T-helper 17 cell (primary cell): ENCODE data around the gene LGALS12. TPM values are rescaled to one million over a fixed set of nuclear protein-coding genes. Genes with fewer than 3 reads are reported as not detected.
A peak's percentile ranks its signal among the peaks of the same experiment; 100 is the strongest.

Experiments used
- ATAC-seq: fragments of 150-1000 bp; cut with Tn5 transposase; 2 replicates; pipeline ENCODE4 v1.10.0; 2021; ENCODE audit warnings: mild to moderate bottlenecking, moderate library complexity
- DNase-seq, 3 donors: peaks; one replicate each; pipeline versions ENCODE4 v3.0.0 to v3.0.0-alpha.2; 2020 to 2021
- H3K9me3 ChIP-seq: one replicate; pipeline ENCODE4 v1.7.0; 2013; ENCODE audit warnings: low read length, mild to moderate bottlenecking; ENCODE audit not compliant: control insufficient read depth, poor library complexity, severe bottlenecking
- H3K27ac Mint-ChIP-seq: one replicate; pipeline ENCODE4 v1.8.0; 2022; ENCODE audit warnings: mild to moderate bottlenecking, moderate library complexity, mixed read lengths
- H3K27me3 Mint-ChIP-seq: one replicate; pipeline ENCODE4 v1.8.0; 2022; ENCODE audit warnings: mixed read lengths
- H3K36me3 Mint-ChIP-seq: one replicate; pipeline ENCODE4 v1.8.0; 2022; ENCODE audit warnings: low read depth, mixed read lengths
- H3K4me1 Mint-ChIP-seq: one replicate; pipeline ENCODE4 v1.8.0; 2022; ENCODE audit warnings: mild to moderate bottlenecking, mixed read lengths
- H3K4me3 Mint-ChIP-seq: one replicate; pipeline ENCODE4 v1.8.0; 2022; ENCODE audit warnings: mild to moderate bottlenecking, moderate library complexity, mixed read lengths
- total RNA-seq, 4 donors: library from RNA in 2 of 4; stranded (reverse) in 2 of 4; gene quantifications; one replicate each; pipeline ENCODE4 v1.2.3 and lab custom pipeline; 2022 to 2026

Gene LGALS12
- total RNA-seq, 2 donors from 2014 or later = 0.72 to 9.7 TPM

DNA sequence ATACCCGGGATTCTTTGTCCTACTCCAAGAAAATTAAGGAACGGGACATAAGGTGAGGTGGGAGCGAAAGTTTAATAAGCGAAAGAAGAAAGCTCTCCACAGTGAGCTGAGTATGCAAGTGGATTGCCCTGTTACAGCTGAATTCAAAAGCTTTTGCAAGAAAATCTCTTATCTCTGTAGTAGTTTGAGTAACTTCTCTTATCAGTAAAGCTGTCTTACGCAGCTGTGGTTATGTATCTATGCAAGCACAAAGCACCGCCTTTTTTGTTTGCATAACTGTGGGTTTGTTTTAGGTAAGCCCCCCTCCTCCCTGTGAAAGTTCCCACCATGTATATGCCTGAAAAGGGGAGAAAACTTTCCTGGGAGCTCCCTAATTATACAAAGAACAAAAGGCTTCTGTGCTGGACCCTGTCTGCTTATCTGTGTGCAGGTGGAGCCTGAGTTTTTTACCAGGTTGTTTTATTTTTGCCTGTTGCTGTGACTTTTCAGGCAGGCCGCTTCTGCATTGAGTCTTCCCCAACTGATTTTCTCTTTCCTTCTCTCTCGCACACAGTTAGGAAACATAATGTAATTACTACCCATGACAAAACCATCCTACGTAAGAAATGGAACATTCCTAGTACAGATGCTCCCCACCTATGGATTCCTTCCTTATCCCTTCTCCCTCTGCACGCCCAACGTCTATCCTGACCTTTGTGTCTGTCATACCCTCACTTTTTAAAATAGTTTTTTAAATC is 14.1 kb upstream of the LGALS12 start:
- peaks cover 49% of the 10 kb centered on the region for H3K27me3 Mint-ChIP-seq

DNA sequence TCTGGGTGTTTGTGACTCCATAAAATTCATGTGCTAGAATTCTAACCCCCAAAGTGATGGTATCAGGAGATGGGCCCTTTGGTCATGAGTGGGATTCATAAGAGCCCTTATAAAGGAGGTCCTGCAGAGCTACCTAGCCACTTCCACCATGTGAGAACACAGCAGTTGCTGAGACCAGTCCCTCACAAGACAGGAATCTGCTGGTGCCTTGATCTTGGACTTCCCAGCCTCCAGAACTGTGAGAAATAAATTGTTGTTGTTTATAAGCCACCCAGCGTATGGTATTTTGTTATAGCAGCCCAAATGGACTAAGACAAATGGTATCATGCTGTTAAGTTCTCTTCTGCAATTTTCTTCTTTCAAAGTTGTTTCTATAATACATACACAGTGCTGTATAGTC is 13.4 kb upstream of the LGALS12 start:
- H3K27me3 Mint-ChIP-seq = peaks cover 56% of the 10 kb centered on the region
- DNase-seq = no peak
- H3K9me3 ChIP-seq = no peaks in the 10 kb centered on the region
- H3K4me3 Mint-ChIP-seq = peak overlapping the region; percentile 68
- no peak for ATAC-seq
- H3K36me3 Mint-ChIP-seq = peaks cover 6% of the 10 kb centered on the region
- no peak overlapping the region for H3K27ac Mint-ChIP-seq
- peaks cover 8% of the 10 kb centered on the region for H3K4me1 Mint-ChIP-seq

More for the DNA sequence above, 14.1 kb upstream of the LGALS12 start:
- Mint-ChIP-seq H3K36me3 (peaks cover 6% of the 10 kb centered on the region), H3K27ac (peak overlapping the region; percentile 29), H3K4me1 (peaks cover 8% of the 10 kb centered on the region), H3K4me3 (peak overlapping the region; percentile 68)
- ATAC-seq (peak; percentile 74), DNase-seq (no peak)
- no peaks in the 10 kb centered on the region for H3K9me3 ChIP-seq

DNA sequence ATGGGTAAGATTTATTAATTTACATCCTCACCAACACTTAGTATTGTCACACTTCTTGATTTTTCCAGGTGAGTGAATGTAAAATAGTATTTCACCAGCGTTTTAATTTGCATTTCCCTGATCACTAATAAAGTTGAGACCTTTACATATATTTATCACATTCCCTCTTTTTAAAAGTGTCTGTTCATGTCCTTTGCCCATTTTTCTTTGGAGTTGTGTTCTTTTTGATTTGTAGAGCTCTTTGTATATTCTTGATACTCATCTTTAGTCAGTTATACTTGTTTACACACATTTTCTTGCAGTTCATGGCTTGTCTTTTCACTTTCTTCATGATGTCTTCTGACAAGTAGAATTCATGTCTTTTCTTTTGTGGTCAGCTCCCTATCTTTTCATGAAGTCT is 12.8 kb upstream of the LGALS12 start:
- H3K9me3 ChIP-seq = no peaks in the 10 kb centered on the region
- no peak for DNase-seq
- H3K36me3 Mint-ChIP-seq = peaks cover 6% of the 10 kb centered on the region
- H3K4me1 Mint-ChIP-seq = peaks cover 8% of the 10 kb centered on the region
- peaks cover 62% of the 10 kb centered on the region for H3K27me3 Mint-ChIP-seq
- H3K27ac Mint-ChIP-seq = no peak overlapping the region
- H3K4me3 Mint-ChIP-seq = no peak overlapping the region
- no peak for ATAC-seq

DNA sequence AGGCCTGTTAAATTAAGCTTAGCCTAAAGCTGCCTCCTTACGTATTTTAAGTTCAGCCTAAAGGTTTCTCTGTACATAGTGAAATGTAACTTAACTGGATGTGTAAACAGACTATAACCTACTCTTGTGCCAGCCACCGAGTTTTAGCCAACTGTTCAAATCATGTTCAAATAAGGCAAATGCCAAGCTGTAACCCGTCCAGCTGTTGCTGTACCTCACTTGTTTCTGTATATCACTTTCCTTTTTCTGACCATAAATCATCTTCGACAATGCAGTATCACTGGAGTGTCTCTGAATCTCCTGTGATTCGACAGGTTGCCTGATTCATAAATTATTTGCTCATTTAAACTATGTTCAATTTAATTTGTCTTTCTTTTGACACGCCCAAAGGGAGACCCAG is 10.9 kb upstream of the LGALS12 start:
- Mint-ChIP-seq H3K27me3 (peaks cover 60% of the 10 kb centered on the region), H3K4me1 (peaks cover 8% of the 10 kb centered on the region), H3K36me3 (peaks cover 9% of the 10 kb centered on the region), H3K27ac (no peak overlapping the region), H3K4me3 (no peak overlapping the region)
- no peaks in the 10 kb centered on the region for H3K9me3 ChIP-seq
- DNase-seq (no peak), ATAC-seq (no peak)

GRCh38 chr11:63499874-63500273 is 6.0 kb upstream of the LGALS12 start:
- no peaks in the 10 kb centered on the region for H3K9me3 ChIP-seq
- Mint-ChIP-seq H3K4me1 (peaks cover 2% of the 10 kb centered on the region), H3K27ac (no peak overlapping the region), H3K27me3 (peaks cover 29% of the 10 kb centered on the region), H3K4me3 (no peak overlapping the region), H3K36me3 (peaks cover 11% of the 10 kb centered on the region)
- ATAC-seq (no peak), DNase-seq (no peak)

GRCh38 chr11:63501236-63501635 is 4.6 kb upstream of the LGALS12 start:
- Mint-ChIP-seq H3K27ac (no peak overlapping the region), H3K4me1 (peaks cover 2% of the 10 kb centered on the region), H3K27me3 (peaks cover 18% of the 10 kb centered on the region), H3K36me3 (peaks cover 11% of the 10 kb centered on the region), H3K4me3 (no peak overlapping the region)
- DNase-seq = no peak
- ATAC-seq = no peak
- H3K9me3 ChIP-seq = no peaks in the 10 kb centered on the region

DNA sequence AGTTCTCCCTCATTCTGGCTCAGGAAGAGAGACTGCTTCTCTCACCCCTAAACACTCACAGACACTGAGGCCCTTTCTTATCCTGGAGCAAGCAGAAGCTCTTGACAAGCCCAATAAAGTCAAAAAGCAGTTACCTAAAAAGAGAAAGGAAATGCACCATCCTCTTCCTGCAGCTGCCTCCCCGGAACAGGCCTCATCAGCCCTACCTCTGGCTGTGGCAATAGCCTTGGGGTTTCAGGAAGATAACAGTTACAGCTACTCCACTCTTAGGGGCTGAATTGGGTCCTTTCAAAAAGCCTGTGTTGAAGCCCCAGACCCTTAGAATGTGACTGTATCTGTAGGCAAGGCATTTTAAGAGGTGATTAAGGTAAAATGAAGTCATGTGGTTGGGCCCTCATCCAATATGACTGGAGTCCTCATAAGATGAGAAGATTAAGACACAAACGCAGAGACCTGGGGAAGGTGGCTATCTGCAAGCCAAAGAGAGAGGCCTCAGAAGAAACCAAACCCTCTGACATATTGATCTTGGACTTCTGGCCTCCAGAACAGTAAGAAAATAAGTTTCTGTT is 3.5 kb upstream of the LGALS12 start:
- Mint-ChIP-seq H3K27ac (no peak overlapping the region), H3K4me1 (peaks cover 2% of the 10 kb centered on the region), H3K4me3 (no peak overlapping the region)

GRCh38 chr11:63503492-63503891 is 2.4 kb upstream of the LGALS12 start:
- Mint-ChIP-seq H3K27ac (no peak overlapping the region), H3K4me3 (no peak overlapping the region), H3K27me3 (no peaks in the 10 kb centered on the region), H3K36me3 (peaks cover 7% of the 10 kb centered on the region), H3K4me1 (peaks cover 4% of the 10 kb centered on the region)
- H3K9me3 ChIP-seq = no peaks in the 10 kb centered on the region
- DNase-seq = no peak
- ATAC-seq = no peak

More for the DNA sequence above, 3.5 kb upstream of the LGALS12 start:
- H3K9me3 ChIP-seq = no peaks in the 10 kb centered on the region
- DNase-seq (no peak), ATAC-seq (no peak)
- peaks cover 8% of the 10 kb centered on the region for H3K36me3 Mint-ChIP-seq
- peaks cover 7% of the 10 kb centered on the region for H3K27me3 Mint-ChIP-seq

DNA sequence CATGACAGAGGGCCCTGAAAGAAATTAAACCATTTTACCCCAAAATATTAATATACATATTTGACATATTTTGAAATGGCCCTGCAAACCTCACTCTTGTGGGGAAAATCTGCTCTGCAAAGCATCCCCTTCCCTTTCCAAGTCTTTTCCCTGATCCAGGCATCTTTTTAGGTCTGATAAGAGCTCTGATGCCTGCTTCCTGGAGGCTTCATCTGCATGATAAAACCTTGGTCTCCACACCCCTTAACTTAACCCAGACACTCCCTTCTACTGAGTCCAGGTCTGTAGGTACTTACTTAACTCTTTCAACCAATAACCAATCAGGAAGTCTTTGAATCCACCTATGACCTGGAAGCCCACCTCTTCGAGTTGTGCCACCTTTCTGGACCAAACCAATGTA is 1.8 kb upstream of the LGALS12 start:
- DNase-seq (no peak), ATAC-seq (no peak)
- Mint-ChIP-seq H3K36me3 (peaks cover 5% of the 10 kb centered on the region), H3K4me1 (peaks cover 4% of the 10 kb centered on the region), H3K27ac (no peak overlapping the region), H3K27me3 (no peaks in the 10 kb centered on the region), H3K4me3 (no peak overlapping the region)
- no peaks in the 10 kb centered on the region for H3K9me3 ChIP-seq

GRCh38 chr11:63504933-63505586 is 824 bp upstream of the LGALS12 start:
- Mint-ChIP-seq H3K4me3 (no peak overlapping the region), H3K27me3 (no peaks in the 10 kb centered on the region), H3K27ac (peak overlapping the region; percentile 59), H3K36me3 (peaks cover 5% of the 10 kb centered on the region), H3K4me1 (peaks cover 4% of the 10 kb centered on the region)
- ATAC-seq (no peak), DNase-seq (no peak)
- H3K9me3 ChIP-seq = no peaks in the 10 kb centered on the region

DNA sequence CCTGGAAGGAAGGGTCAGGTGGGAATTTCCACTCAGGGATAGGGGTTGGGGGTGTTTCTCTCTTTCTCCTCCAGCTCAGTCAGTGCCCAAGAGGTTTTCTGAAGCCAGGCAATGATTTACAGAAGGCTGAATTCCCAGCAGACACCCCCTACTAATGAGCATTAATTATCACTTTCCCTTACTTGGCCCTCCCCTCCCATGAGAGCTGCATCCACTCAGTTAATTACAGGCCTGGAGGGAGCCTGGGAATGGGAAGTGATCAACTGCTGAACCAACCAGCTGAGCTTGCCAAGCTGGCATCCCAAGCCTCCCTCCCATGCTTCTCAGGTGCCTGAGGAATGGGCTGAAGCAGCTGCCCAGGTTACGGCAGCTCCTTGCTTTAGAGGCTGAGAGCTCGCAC is 992 bp downstream of the LGALS12 start:
- DNase-seq (no peak), ATAC-seq (no peak)
- H3K27me3 Mint-ChIP-seq = no peaks in the 10 kb centered on the region
- no peaks in the 10 kb centered on the region for H3K9me3 ChIP-seq
- H3K4me1 Mint-ChIP-seq = peaks cover 4% of the 10 kb centered on the region
- no peaks in the 10 kb centered on the region for H3K36me3 Mint-ChIP-seq
- peak overlapping the region; percentile 27 for H3K27ac Mint-ChIP-seq
- no peak overlapping the region for H3K4me3 Mint-ChIP-seq

DNA sequence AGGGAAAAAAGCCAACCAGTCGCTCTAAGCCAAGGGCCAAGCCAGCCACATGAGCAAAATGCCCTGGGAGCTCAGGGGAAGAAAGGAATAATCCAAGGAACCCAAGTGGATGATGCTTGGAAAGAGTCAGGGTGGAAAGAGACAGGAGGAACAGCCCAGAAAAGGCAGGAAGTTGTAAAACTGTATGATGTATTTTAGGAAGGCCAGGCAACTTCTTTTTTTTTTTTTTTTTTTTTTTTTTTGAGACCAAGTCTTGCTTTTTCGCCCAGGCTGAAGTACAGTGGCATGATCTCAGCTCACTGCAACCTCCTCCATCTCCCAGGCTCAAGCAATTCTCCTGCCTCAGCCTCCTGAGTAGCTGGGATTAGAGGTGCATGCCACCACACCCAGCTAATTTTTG is 1.6 kb downstream of the LGALS12 start:
- no peaks in the 10 kb centered on the region for H3K9me3 ChIP-seq
- DNase-seq = no peak
- no peak overlapping the region for H3K4me3 Mint-ChIP-seq
- ATAC-seq = no peak
- H3K27me3 Mint-ChIP-seq = no peaks in the 10 kb centered on the region
- peak overlapping the region; percentile 27 for H3K27ac Mint-ChIP-seq
- H3K36me3 Mint-ChIP-seq = no peaks in the 10 kb centered on the region
- peaks cover 4% of the 10 kb centered on the region for H3K4me1 Mint-ChIP-seq

DNA sequence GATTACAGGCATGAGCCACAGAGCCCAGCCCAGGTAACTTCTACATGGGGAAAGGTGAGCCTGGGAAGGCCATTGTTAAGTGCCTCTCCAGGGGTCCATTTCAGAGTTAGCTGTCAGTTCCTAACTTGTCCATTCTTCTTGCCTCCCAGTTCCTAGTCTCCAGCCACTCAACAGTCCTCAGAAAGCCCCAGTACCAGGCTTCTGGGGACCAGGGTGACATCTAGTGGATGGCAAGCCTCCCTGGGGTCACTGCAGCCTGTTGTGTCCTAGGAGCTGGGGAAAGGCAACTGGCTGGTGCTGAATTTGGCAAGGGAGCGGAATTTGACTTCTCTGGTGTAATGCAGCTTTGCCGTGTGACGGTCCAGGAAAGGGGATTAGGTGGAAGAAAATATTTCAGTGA is 2.1 kb downstream of the LGALS12 start:
- H3K4me3 Mint-ChIP-seq = no peak overlapping the region
- H3K9me3 ChIP-seq = no peaks in the 10 kb centered on the region
- DNase-seq = no peak
- H3K4me1 Mint-ChIP-seq = peaks cover 4% of the 10 kb centered on the region
- no peaks in the 10 kb centered on the region for H3K27me3 Mint-ChIP-seq
- peak overlapping the region; percentile 27 for H3K27ac Mint-ChIP-seq
- no peaks in the 10 kb centered on the region for H3K36me3 Mint-ChIP-seq
- ATAC-seq = peak; percentile 39
